Measurements from ENCODE around the gene PHETA2.

PHETA2 gene

DNA sequence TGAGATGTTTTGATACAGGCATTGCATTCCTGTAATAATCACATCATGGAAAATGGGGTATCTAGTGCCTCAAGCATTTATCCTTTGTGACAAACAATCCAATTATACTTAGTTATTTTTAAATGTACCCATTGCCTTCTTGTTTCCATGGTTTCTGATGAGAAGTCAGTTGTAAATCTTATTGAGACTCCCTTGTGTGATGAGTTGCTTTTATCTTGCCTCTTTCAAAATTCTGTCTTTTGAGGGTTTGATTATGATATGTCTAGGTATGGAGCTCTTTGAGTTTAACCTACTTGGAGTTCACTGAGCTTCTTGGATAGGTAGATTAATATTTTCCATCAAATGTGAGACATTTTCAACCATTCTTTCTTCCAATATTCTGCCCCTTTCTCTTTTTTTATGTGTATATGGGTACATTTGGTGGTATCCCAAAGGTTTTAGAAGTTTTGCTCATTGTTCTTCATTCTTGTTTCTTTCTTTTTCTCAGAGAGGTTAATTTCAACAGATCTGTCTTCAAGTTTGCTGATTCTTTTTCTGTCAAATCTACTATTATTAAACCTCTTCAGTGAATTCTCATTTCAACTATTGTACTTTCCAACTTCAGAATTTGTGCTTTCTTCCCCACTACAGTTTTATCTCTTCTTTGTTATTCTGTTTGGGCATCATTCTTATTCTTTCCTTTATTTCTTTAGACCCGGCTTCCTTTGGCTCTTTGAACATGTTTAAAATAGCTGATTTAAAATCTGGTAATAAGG lies 17.1 kb upstream of the PHETA2 start:
- no peak overlapping the region for H3K27ac ChIP-seq (ENCODE audit: insufficient read depth, low read depth, low read length, poor library complexity, severe bottlenecking)
- H3K36me3 ChIP-seq (ENCODE audit: control insufficient read depth, insufficient read depth, low read length) = peaks cover 8% of the 10 kb centered on the region
- no peaks in the 10 kb centered on the region for H3K27me3 ChIP-seq (ENCODE audit: control insufficient read depth, insufficient read depth, low read length, poor library complexity, severe bottlenecking)
- WGBS, 2 experiments = no CpG with 5 or more reads among the region's 1 CpG
- H3K4me3 ChIP-seq (ENCODE audit: insufficient read depth, low read depth, low read length) = no peak overlapping the region
- peaks cover 6% of the 10 kb centered on the region for H3K9me3 ChIP-seq (ENCODE audit: control insufficient read depth, low read length)
- H3K4me1 ChIP-seq (ENCODE audit: control insufficient read depth, insufficient read depth, low read length) = no peaks in the 10 kb centered on the region

DNA sequence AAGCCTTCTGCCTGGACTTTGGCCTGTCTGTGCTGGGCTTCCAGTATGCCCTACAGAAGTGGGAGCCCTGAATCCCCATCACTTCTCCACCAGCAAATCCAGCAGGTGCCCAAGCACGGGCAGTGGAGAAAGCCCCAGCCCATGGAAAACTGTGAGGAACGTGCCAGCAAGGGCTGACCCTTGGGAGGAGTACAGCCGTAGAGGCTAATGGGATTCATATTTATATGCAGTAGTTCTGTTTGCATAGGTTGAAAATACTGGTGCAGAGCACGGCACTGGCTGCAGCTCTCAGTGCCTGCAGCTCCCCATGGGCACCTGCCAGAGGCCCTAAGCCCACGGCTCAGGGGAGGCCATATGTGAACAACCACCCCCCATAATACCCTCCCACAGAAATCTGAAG lies 13.6 kb upstream of the PHETA2 start:
- Histone ChIP-seq H3K4me1 (ENCODE audit: control insufficient read depth, insufficient read depth, low read length) (no peaks in the 10 kb centered on the region), H3K27ac (ENCODE audit: insufficient read depth, low read depth, low read length, poor library complexity, severe bottlenecking) (no peak overlapping the region)
- WGBS, 2 experiments = 93 to 96% methylated on average over 5 of the region's 5 CpGs

DNA sequence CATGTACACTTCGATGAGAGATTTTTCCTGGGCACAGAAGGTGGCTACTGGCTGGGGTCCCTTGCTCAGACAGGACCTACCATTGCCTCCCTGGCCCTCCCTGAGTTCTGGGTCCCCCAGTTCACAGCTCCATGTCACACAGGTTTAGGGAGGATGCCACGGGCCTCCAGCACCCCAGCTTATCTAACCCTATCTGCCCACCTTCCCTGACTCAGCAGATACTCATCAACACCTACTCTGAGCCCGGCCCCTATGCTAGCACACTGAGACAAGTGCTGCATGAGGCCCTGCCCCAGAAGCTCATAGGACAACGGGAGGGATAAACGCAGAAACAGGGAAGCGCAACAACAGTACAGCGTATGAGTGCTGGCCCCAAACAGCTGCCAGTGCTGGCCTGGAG lies 13.0 kb upstream of the PHETA2 start:
- Histone ChIP-seq H3K4me1 (ENCODE audit: control insufficient read depth, insufficient read depth, low read length) (no peaks in the 10 kb centered on the region), H3K4me3 (ENCODE audit: insufficient read depth, low read depth, low read length) (no peak overlapping the region), H3K36me3 (ENCODE audit: control insufficient read depth, insufficient read depth, low read length) (peaks cover 11% of the 10 kb centered on the region), H3K27ac (ENCODE audit: insufficient read depth, low read depth, low read length, poor library complexity, severe bottlenecking) (no peak overlapping the region), H3K9me3 (ENCODE audit: control insufficient read depth, low read length) (peaks cover 4% of the 10 kb centered on the region), H3K27me3 (ENCODE audit: control insufficient read depth, insufficient read depth, low read length, poor library complexity, severe bottlenecking) (no peaks in the 10 kb centered on the region)
- WGBS, 2 experiments = 96% methylated on average over 7 of the region's 7 CpGs

More for the DNA sequence above, 13.6 kb upstream of the PHETA2 start:
- Histone ChIP-seq H3K9me3 (ENCODE audit: control insufficient read depth, low read length) (peaks cover 6% of the 10 kb centered on the region), H3K4me3 (ENCODE audit: insufficient read depth, low read depth, low read length) (no peak overlapping the region), H3K27me3 (ENCODE audit: control insufficient read depth, insufficient read depth, low read length, poor library complexity, severe bottlenecking) (no peaks in the 10 kb centered on the region), H3K36me3 (ENCODE audit: control insufficient read depth, insufficient read depth, low read length) (peaks cover 11% of the 10 kb centered on the region)

DNA sequence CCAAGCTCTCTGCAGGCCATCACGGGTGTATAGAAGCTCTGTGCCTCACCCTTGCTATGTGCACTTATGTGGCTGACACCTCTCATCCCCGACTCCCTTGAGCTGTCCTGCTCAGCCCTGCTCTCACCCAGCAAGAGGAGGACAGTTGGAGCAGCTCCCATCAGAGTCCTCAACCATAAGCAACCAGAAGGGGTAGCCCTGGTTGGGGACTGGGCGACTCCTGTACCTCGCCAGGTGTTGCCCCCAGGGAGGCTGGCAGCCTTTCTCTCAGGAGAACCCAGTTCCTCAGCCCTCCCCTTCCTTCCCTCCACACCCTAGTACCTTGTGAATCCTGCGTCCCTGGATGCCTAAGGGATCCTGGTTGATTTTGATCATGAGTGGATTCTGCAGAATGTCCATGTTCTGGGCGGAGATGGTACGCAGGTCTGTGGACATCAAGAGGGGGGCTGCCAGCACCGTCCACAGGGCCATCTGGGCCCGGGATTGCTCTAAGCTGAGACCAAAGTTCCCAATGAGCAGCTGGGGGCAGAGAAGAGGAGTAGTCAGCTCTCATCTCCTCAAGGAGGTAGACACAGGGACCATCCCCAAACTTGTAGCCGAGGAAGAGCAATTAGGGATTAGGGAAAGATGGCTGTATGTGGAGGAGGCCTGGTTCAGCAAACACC lies 11.4 kb upstream of the PHETA2 start:
- Histone ChIP-seq H3K36me3 (ENCODE audit: control insufficient read depth, insufficient read depth, low read length) (peaks cover 11% of the 10 kb centered on the region), H3K27me3 (ENCODE audit: control insufficient read depth, insufficient read depth, low read length, poor library complexity, severe bottlenecking) (no peaks in the 10 kb centered on the region), H3K9me3 (ENCODE audit: control insufficient read depth, low read length) (no peaks in the 10 kb centered on the region), H3K27ac (ENCODE audit: insufficient read depth, low read depth, low read length, poor library complexity, severe bottlenecking) (no peak overlapping the region), H3K4me1 (ENCODE audit: control insufficient read depth, insufficient read depth, low read length) (no peaks in the 10 kb centered on the region), H3K4me3 (ENCODE audit: insufficient read depth, low read depth, low read length) (no peak overlapping the region)
- 95% methylated on average over 10 of the region's 10 CpGs for WGBS, 2 experiments

DNA sequence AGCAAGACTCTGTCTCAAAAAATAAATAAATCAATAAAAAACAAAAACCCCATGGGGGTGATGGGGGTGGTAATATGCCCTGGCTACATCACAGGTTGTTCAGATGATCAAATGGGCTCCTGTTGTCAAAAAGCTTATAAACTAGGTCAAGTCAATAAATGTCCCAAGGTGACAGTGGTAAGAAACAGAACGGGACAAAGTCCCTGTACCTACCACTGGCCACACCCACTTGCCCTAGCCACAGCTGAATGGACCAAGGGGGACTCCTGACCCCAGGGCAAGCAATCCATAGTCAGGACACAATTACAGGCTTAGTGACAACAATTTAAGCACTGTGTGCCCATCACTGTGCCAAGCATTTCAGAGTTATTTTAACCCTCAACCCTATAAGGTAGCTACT lies 9.4 kb upstream of the PHETA2 start:
- Histone ChIP-seq H3K4me3 (ENCODE audit: insufficient read depth, low read depth, low read length) (no peak overlapping the region), H3K27me3 (ENCODE audit: control insufficient read depth, insufficient read depth, low read length, poor library complexity, severe bottlenecking) (no peaks in the 10 kb centered on the region), H3K36me3 (ENCODE audit: control insufficient read depth, insufficient read depth, low read length) (peaks cover 11% of the 10 kb centered on the region), H3K4me1 (ENCODE audit: control insufficient read depth, insufficient read depth, low read length) (no peaks in the 10 kb centered on the region), H3K9me3 (ENCODE audit: control insufficient read depth, low read length) (no peaks in the 10 kb centered on the region), H3K27ac (ENCODE audit: insufficient read depth, low read depth, low read length, poor library complexity, severe bottlenecking) (no peak overlapping the region)
- 91 to 100% methylated on average over 1 of the region's 1 CpG for WGBS, 2 experiments

DNA sequence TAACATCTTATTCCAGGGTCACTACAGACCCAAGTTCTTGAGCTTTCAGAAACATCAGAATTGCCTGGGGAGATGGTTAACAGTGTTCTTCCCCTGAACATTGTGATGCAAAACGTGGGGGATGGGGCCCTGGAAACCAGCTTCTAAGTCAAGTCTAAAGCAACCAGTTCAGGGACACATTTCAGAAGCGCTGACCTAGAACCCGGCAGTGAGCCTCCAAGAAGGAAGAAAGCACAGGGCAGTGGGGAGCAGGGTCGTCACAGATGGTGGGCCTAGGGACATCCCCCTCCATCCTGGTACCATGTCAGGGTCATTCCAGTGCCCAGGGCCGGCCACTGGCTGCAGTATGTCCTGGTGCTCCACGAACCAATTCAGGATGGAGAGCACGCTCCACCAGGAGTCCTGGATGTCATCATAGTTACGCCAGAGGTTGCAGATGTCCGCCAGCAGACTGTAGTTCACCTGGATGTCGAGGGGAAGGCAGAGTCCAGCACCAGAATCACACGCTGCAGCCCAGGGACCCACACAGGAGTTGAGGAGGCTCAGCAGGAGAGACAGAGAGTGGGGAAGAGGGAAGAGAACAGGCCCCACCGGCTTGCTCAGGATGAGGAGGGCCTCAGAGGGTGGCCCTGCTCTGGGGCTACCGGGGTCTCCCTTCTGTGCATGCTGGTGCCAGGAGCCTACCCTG lies 8.5 kb upstream of the PHETA2 start:
- WGBS, 2 experiments = 84 to 85% methylated on average over 13 of the region's 13 CpGs
- H3K36me3 ChIP-seq (ENCODE audit: control insufficient read depth, insufficient read depth, low read length) = peaks cover 7% of the 10 kb centered on the region
- H3K4me1 ChIP-seq (ENCODE audit: control insufficient read depth, insufficient read depth, low read length) = peaks cover 3% of the 10 kb centered on the region
- no peak overlapping the region for H3K4me3 ChIP-seq (ENCODE audit: insufficient read depth, low read depth, low read length)
- H3K27me3 ChIP-seq (ENCODE audit: control insufficient read depth, insufficient read depth, low read length, poor library complexity, severe bottlenecking) = no peaks in the 10 kb centered on the region
- H3K27ac ChIP-seq (ENCODE audit: insufficient read depth, low read depth, low read length, poor library complexity, severe bottlenecking) = no peak overlapping the region
- no peaks in the 10 kb centered on the region for H3K9me3 ChIP-seq (ENCODE audit: control insufficient read depth, low read length)

DNA sequence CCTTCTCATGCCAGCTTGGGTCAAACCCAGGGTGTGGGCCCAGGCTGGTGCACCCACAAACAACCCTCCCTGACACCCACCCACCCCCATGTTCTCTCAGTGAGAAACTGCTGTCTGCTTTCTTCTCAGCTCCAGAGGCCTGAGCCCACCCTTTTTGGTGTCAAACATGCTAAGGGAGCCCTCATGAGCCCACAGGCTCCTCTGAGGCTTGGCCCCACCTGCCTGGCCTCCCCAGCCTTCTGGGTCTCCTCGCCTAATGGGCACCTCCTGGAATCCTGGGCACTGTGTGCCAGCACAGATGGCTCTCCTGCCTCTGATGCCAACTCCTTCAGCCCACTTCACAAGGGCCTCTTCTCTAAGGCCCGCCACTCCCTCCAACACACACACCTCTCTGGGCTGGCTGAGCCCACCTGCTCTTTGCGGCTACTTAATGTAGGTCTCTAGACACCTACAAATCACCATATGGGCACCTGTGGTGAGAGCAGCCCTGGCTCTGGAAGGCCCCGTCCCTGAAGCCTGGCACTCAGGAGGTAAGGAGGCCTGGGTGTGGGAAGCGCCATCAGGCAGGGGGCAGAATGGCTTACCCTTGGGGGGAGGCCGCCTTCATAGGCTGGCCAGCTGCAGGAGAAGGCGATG lies 7.8 kb upstream of the PHETA2 start:
- H3K4me1 ChIP-seq (ENCODE audit: control insufficient read depth, insufficient read depth, low read length) = peaks cover 3% of the 10 kb centered on the region
- no peak overlapping the region for H3K27ac ChIP-seq (ENCODE audit: insufficient read depth, low read depth, low read length, poor library complexity, severe bottlenecking)
- no peaks in the 10 kb centered on the region for H3K9me3 ChIP-seq (ENCODE audit: control insufficient read depth, low read length)
- WGBS, 2 experiments = 93 to 94% methylated on average over 7 of the region's 7 CpGs
- peaks cover 4% of the 10 kb centered on the region for H3K36me3 ChIP-seq (ENCODE audit: control insufficient read depth, insufficient read depth, low read length)
- H3K4me3 ChIP-seq (ENCODE audit: insufficient read depth, low read depth, low read length) = no peak overlapping the region
- H3K27me3 ChIP-seq (ENCODE audit: control insufficient read depth, insufficient read depth, low read length, poor library complexity, severe bottlenecking) = no peaks in the 10 kb centered on the region

DNA sequence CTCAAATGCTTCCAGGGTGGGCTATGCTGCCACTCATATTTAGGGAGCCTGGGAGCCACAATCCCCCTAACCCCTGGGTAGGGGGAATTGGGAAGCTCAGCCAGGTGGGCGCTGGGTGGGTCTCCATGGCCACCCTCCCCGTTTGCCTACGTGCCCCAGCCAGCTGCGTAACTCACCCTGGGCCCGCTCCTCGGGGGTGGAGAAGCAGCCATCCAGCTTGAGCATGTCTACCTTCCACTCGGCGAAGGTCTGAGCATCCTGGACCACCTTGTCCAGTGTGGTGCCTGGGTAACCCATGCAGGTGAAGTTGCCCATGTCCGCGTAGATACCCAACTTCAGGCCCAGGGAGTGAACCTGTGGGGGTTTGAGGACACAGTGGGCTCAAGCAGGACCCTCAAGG lies 7.1 kb upstream of the PHETA2 start:
- no peak overlapping the region for H3K4me3 ChIP-seq (ENCODE audit: insufficient read depth, low read depth, low read length)
- no peaks in the 10 kb centered on the region for H3K27me3 ChIP-seq (ENCODE audit: control insufficient read depth, insufficient read depth, low read length, poor library complexity, severe bottlenecking)
- no peak overlapping the region for H3K27ac ChIP-seq (ENCODE audit: insufficient read depth, low read depth, low read length, poor library complexity, severe bottlenecking)
- no peaks in the 10 kb centered on the region for H3K9me3 ChIP-seq (ENCODE audit: control insufficient read depth, low read length)
- H3K36me3 ChIP-seq (ENCODE audit: control insufficient read depth, insufficient read depth, low read length) = peaks cover 4% of the 10 kb centered on the region
- WGBS, 2 experiments = 95 to 96% methylated on average over 10 of the region's 10 CpGs
- H3K4me1 ChIP-seq (ENCODE audit: control insufficient read depth, insufficient read depth, low read length) = peaks cover 3% of the 10 kb centered on the region

DNA sequence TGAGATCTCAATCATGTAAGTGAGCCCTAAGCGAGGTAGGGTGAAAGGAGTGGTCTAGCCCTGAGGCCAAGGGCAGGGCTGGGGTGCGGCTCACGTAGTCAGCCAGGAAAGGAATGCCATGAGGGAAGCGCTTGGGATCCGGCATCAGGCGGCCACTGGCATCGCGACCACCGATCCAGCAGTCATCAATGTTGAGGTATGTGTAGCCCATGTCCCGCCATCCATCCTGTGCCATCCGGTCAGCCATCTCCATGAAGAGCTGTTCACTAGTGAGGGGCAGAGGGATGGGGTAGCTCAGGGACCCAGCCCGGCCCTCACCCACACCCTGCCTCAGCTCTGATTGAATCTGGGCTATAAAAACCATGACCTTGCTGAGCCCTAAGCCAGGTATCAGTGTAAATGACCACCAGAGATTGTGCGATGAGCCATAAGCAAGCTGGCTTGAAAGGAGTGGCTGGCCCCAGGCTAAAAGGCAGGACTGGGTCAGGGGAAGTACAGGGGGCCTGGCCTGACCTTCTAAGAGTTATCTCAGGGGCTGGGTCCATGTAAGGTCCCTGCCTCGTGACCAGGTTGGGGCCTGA lies 6.3 kb upstream of the PHETA2 start:
- H3K36me3 ChIP-seq (ENCODE audit: control insufficient read depth, insufficient read depth, low read length) = peaks cover 1% of the 10 kb centered on the region
- no peaks in the 10 kb centered on the region for H3K27me3 ChIP-seq (ENCODE audit: control insufficient read depth, insufficient read depth, low read length, poor library complexity, severe bottlenecking)
- no peak overlapping the region for H3K27ac ChIP-seq (ENCODE audit: insufficient read depth, low read depth, low read length, poor library complexity, severe bottlenecking)
- H3K4me1 ChIP-seq (ENCODE audit: control insufficient read depth, insufficient read depth, low read length) = peaks cover 3% of the 10 kb centered on the region
- no peaks in the 10 kb centered on the region for H3K9me3 ChIP-seq (ENCODE audit: control insufficient read depth, low read length)
- 89 to 91% methylated on average over 14 of the region's 14 CpGs for WGBS, 2 experiments
- no peak overlapping the region for H3K4me3 ChIP-seq (ENCODE audit: insufficient read depth, low read depth, low read length)

DNA sequence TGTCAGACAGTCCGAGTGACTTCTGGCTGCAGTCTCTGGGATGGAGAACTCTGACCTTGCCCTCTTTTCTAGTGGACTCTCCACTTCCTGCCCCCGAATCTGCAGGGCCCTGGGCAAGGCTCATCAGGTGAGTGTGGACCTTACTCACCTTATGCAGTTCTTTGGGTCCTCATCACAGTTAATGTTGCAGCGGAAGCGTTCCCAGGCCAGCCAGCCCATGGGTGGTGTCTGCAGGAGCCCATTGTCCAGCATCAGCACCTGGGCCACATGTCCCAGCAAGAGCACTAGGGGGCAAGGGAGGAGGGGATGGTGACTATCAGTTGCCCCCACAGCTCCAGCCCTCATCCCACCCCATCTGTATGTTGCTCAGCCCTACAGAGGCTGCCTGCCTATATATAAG lies 5.8 kb upstream of the PHETA2 start:
- no peaks in the 10 kb centered on the region for H3K9me3 ChIP-seq (ENCODE audit: control insufficient read depth, low read length)
- H3K4me1 ChIP-seq (ENCODE audit: control insufficient read depth, insufficient read depth, low read length) = peaks cover 3% of the 10 kb centered on the region
- no peaks in the 10 kb centered on the region for H3K36me3 ChIP-seq (ENCODE audit: control insufficient read depth, insufficient read depth, low read length)
- WGBS, 2 experiments = 92 to 96% methylated on average over 4 of the region's 4 CpGs
- H3K27ac ChIP-seq (ENCODE audit: insufficient read depth, low read depth, low read length, poor library complexity, severe bottlenecking) = no peak overlapping the region
- no peaks in the 10 kb centered on the region for H3K27me3 ChIP-seq (ENCODE audit: control insufficient read depth, insufficient read depth, low read length, poor library complexity, severe bottlenecking)
- H3K4me3 ChIP-seq (ENCODE audit: insufficient read depth, low read depth, low read length) = no peak overlapping the region
